Thyroid gland (tissue), 4 donors: Measurements from ENCODE around the gene TBX2. TPM values are rescaled to one million over a fixed set of nuclear protein-coding genes. Genes with fewer than 3 reads are reported as not detected.
"Not testable (repeated sequence)": the region's sequence is repeated elsewhere in the genome, so short reads cannot be mapped to it uniquely, and the experiment has no call there.

Experiments
- DNase-seq, 2 donors: peaks; one replicate each; pipeline ENCODE4 v3.0.0-alpha.2; 2019
- H3K27ac ChIP-seq, 3 donors: fragments of 200-600 bp; sonication (generic); 1 replicate in 2 of 3; 2 replicates in 1 of 3; pipeline ENCODE4 v1.5.1; 2016 to 2019; ENCODE audit warnings: mild to moderate bottlenecking in 1 of 3, moderate library complexity in 1 of 3
- H3K27me3 ChIP-seq: fragments of 200-600 bp; sonication (generic); one replicate; pipeline ENCODE4 v1.5.1; 2019
- H3K36me3 ChIP-seq, 2 donors: fragments of 200-600 bp; sonication (generic); one replicate each; pipeline ENCODE4 v1.5.1; 2016 to 2019
- H3K4me1 ChIP-seq, 2 donors: fragments of 200-600 bp; sonication (generic); one replicate each; pipeline ENCODE4 v1.5.1; 2017 to 2019
- H3K4me3 ChIP-seq, 3 donors: fragments of 200-600 bp; sonication (generic); replicated peaks in 1 of 3; 1 replicate in 2 of 3; 2 replicates in 1 of 3; pipeline ENCODE4 v1.5.1; 2016; ENCODE audit warnings: mild to moderate bottlenecking in 1 of 3
- H3K9me3 ChIP-seq: fragments of 200-600 bp; sonication (generic); one replicate; pipeline ENCODE4 v1.5.1; 2017
- CTCF ChIP-seq, 6 experiments: fragments of 200-600 bp in 3 of 6; fragments of 450-650 bp in 3 of 6; sonication (generic) in 3 of 6; IDR thresholded peaks; one replicate each; pipeline ENCODE4 v1.5.1; 2016 to 2019; ENCODE audit warnings: antibody characterized with exemption in 6 of 6, mild to moderate bottlenecking in 2 of 6, inconsistent platforms in 1 of 6, moderate library complexity in 1 of 6
- POLR2A ChIP-seq, 2 donors: fragments of 450-650 bp; IDR thresholded peaks; one replicate each; pipeline ENCODE4 v1.6.1; 2017; ENCODE audit warnings: antibody characterized with exemption in 2 of 2, mild to moderate bottlenecking in 2 of 2, moderate library complexity in 1 of 2
- WGBS, 2 donors: methylation state at CpG; one replicate each; pipeline ENCODE4 v1.1.5; 2017; 5-methylcytosine and 5-hydroxymethylcytosine counted together
- intact Hi-C: fragments of 100-400 bp; cut with DNase I; formaldehyde crosslinking; loops from one replicate; pipeline ENCODE4 v1.15.1; 2023
- total RNA-seq, 4 donors: library from RNA; depleted of rRNA; stranded (reverse); fragments of >200 nt; gene quantifications; one replicate each; pipeline ENCODE4 v1.2.3, GENCODE V29; 2016

Gene TBX2
- total RNA-seq, 4 donors from 2014 or later: 5.3 to 20.2 (median 11.0) TPM

- no peaks in the 10 kb centered on the region for H3K36me3 ChIP-seq
- DNase-seq: no peak
- no peaks in the 10 kb centered on the region for H3K9me3 ChIP-seq
- intact Hi-C loops: no loop called here
- 88 to 90% methylated on average over 10 of the region's 10 CpGs for WGBS, 2 donors
- H3K4me1 ChIP-seq: peaks cover 19 to 32% of the 10 kb centered on the region in 2 donors
- no peak overlapping the region for H3K4me3 ChIP-seq
- no peaks in the 10 kb centered on the region for H3K27me3 ChIP-seq
- no peak overlapping the region for H3K27ac ChIP-seq
- no peak for TF ChIP-seq POLR2A (IDR thresholded peaks at IDR 0.05)
- TF ChIP-seq CTCF (IDR thresholded peaks at IDR 0.05): no peak
Observed at GRCh38 chr17:61354895-61355874, 44.5 kb upstream of the TBX2 start.

GRCh38 chr17:61357061-61357460, 42.6 kb upstream of the TBX2 start:
- H3K36me3 ChIP-seq, H3K27me3 ChIP-seq, H3K4me3 ChIP-seq, intact Hi-C loops, H3K9me3 ChIP-seq, DNase-seq: not testable (repeated sequence)
- peak overlapping the region in 1 of 3 donors; percentile 2 for H3K27ac ChIP-seq
- 92 to 95% methylated on average over 3 of the region's 3 CpGs for WGBS, 2 donors
- peaks cover 16 to 27% of the 10 kb centered on the region in 2 donors for H3K4me1 ChIP-seq

GRCh38 chr17:61359513-61359912, 40.1 kb upstream of the TBX2 start:
- H3K4me3 ChIP-seq, H3K27me3 ChIP-seq, H3K36me3 ChIP-seq, H3K9me3 ChIP-seq, DNase-seq, intact Hi-C loops, H3K27ac ChIP-seq: not testable (repeated sequence)
- 93 to 95% methylated on average over 9 of the region's 9 CpGs for WGBS, 2 donors
- H3K4me1 ChIP-seq: peaks cover 16 to 22% of the 10 kb centered on the region in 2 donors

- Histone ChIP-seq H3K27me3 (no peaks in the 10 kb centered on the region), H3K27ac (no peak overlapping the region), H3K36me3 (no peaks in the 10 kb centered on the region), H3K4me3 (no peak overlapping the region), H3K4me1 (peaks cover 8 to 15% of the 10 kb centered on the region in 2 donors), H3K9me3 (no peaks in the 10 kb centered on the region)
- intact Hi-C loops: no loop called here
- no peak for TF ChIP-seq POLR2A (IDR thresholded peaks at IDR 0.05)
- no peak for TF ChIP-seq CTCF (IDR thresholded peaks at IDR 0.05)
- DNase-seq: no peak
- 96 to 100% methylated on average over 3 of the region's 3 CpGs for WGBS, 2 donors
Observed at GRCh38 chr17:61360318-61360943, 39.2 kb upstream of the TBX2 start.

- WGBS, 2 donors: 91 to 93% methylated on average over 2 of the region's 2 CpGs
Observed at GRCh38 chr17:61361084-61361483, 38.6 kb upstream of the TBX2 start.

More at GRCh38 chr17:61361084-61361483, 38.6 kb upstream of the TBX2 start:
- Histone ChIP-seq H3K27ac (no peak overlapping the region), H3K9me3 (no peaks in the 10 kb centered on the region), H3K27me3 (no peaks in the 10 kb centered on the region), H3K4me3 (no peak overlapping the region), H3K36me3 (no peaks in the 10 kb centered on the region), H3K4me1 (peaks cover 7 to 9% of the 10 kb centered on the region in 2 donors)
- no peak for DNase-seq
- intact Hi-C loops: no loop called here
- TF ChIP-seq POLR2A (IDR thresholded peaks at IDR 0.05) (no peak), CTCF (IDR thresholded peaks at IDR 0.05) (no peak)
